Measurements from ENCODE around the gene HBA2.

GRCh38 chr16:220021-220420 is 47.3 kb downstream of the HBA2 start:
- TF ChIP-seq POLR2AphosphoS5 (IDR thresholded peaks at IDR 0.05; ENCODE audit: insufficient read depth in 1 of 2, low read depth in 1 of 2) (no peak), POLR2A (IDR thresholded peaks at IDR 0.05) (no peak), CTCF (IDR thresholded peaks at IDR 0.05) (no peak)

All from vagina (tissue), 2 donors.